Measurements from ENCODE around the gene COL20A1.

Gene COL20A1

GRCh38 chr20:63261060-63261794 is 31.8 kb upstream of the COL20A1 start:
- no peak for DNase-seq

GRCh38 chr20:63261795-63262528 is 31.0 kb upstream of the COL20A1 start:
- DNase-seq: no peak

GRCh38 chr20:63262836-63263235 is 30.1 kb upstream of the COL20A1 start:
- no peak for DNase-seq

- no peak for DNase-seq
These were observed 29.0 kb upstream of the COL20A1 start for GRCh38 chr20:63264000-63264399.

GRCh38 chr20:63264519-63264918 is 28.5 kb upstream of the COL20A1 start:
- peak; percentile 34 for DNase-seq

- DNase-seq: peak; percentile 34
These were observed 27.0 kb upstream of the COL20A1 start for GRCh38 chr20:63265891-63266515.

- no peak for DNase-seq
These were observed 25.3 kb upstream of the COL20A1 start for GRCh38 chr20:63267691-63268090.

GRCh38 chr20:63268256-63268655 is 24.7 kb upstream of the COL20A1 start:
- DNase-seq: no peak

- DNase-seq: no peak
These were observed 24.1 kb upstream of the COL20A1 start for GRCh38 chr20:63268671-63269439.

GRCh38 chr20:63269724-63270123 is 23.3 kb upstream of the COL20A1 start:
- no peak for DNase-seq

GRCh38 chr20:63270606-63271325 is 22.2 kb upstream of the COL20A1 start:
- no peak for DNase-seq

GRCh38 chr20:63272105-63273058 is 20.6 kb upstream of the COL20A1 start, which contains the start of gene ARFGAP1:
Gene ARFGAP1, plus strand, starts transcription at chr20:63272813. Its CDS starts 2,768 bp downstream, at chr20:63275581.
- DNase-seq: peak; percentile 83

GRCh38 chr20:63273059-63273579 is 19.9 kb upstream of the COL20A1 start:
- no peak for DNase-seq

GRCh38 chr20:63273635-63274380 is 19.2 kb upstream of the COL20A1 start:
- peak; percentile 68 for DNase-seq

GRCh38 chr20:63274381-63275228 is 18.4 kb upstream of the COL20A1 start:
- no peak for DNase-seq

- DNase-seq: no peak
These were observed 17.2 kb upstream of the COL20A1 start for GRCh38 chr20:63275825-63276224.

- DNase-seq: no peak
These were observed 16.0 kb upstream of the COL20A1 start for GRCh38 chr20:63276956-63277355.

GRCh38 chr20:63277466-63278272 is 15.3 kb upstream of the COL20A1 start:
- DNase-seq: no peak
